Stimulated activated CD4-positive, alpha-beta T cell treated with anti-CD3 and anti-CD28 coated beads, Interleukin-15, amount 100 ng/mL, for 24 hours (primary cell): Measurements from ENCODE around the gene TMEM151A.
"Not testable (repeated sequence)": the region's sequence is repeated elsewhere in the genome, so short reads cannot be mapped to it uniquely, and the experiment has no call there.

ENCODE experiments used
- DNase-seq: peaks from one replicate; pipeline ENCODE4 v3.0.0-alpha.2; 2020

Gene TMEM151A

GRCh38 chr11:66267379-66268243, 24.1 kb upstream of the TMEM151A start:
- DNase-seq, result peak; percentile 89

DNA sequence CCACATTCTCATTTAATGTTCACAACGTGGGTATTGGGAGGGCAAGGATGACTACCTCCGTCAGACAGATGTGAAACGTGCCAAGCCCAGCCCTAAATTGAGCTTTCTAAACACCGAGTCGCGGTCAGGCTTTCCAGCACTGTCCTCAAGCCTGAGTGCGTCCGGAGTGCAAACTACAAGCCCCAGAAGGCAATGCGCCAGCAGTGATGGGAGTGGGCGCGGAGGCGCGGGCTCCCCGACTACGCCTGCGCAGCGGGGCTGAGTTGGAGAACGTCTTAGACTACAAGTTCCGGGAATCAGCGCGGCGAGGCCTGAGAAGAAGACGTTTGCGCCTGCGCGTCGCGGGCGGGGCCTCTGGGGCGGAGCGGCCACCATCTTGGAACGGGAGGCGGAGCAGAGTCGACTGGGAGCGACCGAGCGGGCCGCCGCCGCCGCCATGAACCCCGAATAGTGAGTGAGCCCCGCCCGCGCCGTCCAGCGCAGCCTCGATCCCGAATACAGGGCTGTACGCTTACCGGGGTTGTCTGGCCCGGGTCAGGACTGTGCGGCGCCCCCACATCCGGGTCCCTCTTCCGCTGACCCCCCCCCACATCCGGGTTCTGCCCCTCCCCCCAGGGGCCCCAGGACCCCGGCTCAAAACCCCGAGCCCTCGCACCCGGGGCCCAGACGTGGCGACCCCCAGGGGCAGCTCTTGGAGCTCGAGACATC, 23.3 kb upstream of the TMEM151A start, which contains the start of gene RAB1B:
RAB1B (plus strand) TSS at position 396 of the 708 bp plus-strand sequence; CDS start at position 437, 41 bp downstream.
- peak; percentile 100 for DNase-seq

GRCh38 chr11:66268952-66269905, 22.5 kb upstream of the TMEM151A start:
- peak; percentile 34 for DNase-seq

- no peak for DNase-seq
These were observed 19.9 kb upstream of the TMEM151A start for GRCh38 chr11:66271816-66272215.

DNA sequence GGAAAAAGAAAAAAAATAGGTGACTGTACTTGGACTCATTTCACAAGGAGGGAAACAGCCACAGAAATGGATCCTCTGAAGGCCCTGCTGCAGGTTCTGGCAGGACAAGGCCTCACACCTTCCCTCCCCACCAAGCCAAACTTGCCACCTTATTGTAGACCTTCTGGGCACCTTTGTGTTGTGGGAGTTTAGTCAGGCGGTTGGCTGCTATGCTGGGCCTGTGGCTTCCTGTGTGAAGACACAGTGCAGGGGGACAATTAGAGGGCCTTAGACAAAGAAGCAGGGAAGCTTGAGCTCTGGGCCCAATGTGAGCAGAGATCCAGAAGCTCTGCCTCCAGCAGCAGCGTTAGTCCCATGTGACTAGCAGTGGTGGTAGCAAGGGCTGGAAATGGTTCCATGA, 19.1 kb upstream of the TMEM151A start:
- DNase-seq, result no peak

GRCh38 chr11:66274219-66274618, 17.5 kb upstream of the TMEM151A start:
- DNase-seq, result no peak

- no peak for DNase-seq
These were observed 16.3 kb upstream of the TMEM151A start for GRCh38 chr11:66275396-66275795.

GRCh38 chr11:66275984-66276612, 15.6 kb upstream of the TMEM151A start:
- DNase-seq, result no peak

DNA sequence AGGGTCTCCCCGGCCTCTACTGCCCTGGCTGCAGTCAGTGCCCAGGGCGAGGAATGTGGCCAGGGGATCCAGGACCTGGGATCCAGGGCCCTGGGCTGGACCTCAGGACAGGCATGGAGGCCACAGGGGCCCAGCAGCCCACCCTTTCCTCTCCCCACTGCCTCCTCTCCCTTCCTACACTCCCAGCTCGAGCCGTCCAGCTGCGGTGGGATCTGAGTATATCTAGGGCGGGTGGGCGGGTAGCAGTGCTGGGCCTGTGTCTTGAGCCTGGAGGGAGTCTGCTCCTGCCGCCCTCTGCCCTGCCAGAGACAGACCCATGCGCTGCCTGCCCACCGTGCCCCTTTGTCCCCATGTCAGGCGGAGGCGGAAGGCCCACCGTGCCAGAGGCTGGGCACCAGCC, 15.1 kb upstream of the TMEM151A start:
- DNase-seq, result not testable (repeated sequence)

DNA sequence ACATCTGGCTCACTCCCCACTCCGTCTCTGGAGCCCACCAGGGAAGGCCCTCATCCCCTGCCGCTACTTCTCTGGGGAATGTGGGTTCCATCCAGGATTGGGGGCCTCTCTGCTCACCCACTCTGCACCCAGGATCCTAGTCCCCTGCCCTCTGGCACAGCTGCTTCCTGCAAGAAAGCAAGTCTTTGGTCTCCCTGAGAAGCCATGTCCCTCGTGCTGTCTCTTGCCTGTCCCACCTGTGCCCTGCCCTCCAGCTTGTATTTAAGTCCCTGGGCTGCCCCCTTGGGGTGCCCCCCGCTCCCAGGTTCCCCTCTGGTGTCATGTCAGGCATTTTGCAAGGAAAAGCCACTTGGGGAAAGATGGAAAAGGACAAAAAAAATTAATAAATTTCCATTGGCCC, 14.6 kb upstream of the TMEM151A start:
- DNase-seq, result not testable (repeated sequence)

DNA sequence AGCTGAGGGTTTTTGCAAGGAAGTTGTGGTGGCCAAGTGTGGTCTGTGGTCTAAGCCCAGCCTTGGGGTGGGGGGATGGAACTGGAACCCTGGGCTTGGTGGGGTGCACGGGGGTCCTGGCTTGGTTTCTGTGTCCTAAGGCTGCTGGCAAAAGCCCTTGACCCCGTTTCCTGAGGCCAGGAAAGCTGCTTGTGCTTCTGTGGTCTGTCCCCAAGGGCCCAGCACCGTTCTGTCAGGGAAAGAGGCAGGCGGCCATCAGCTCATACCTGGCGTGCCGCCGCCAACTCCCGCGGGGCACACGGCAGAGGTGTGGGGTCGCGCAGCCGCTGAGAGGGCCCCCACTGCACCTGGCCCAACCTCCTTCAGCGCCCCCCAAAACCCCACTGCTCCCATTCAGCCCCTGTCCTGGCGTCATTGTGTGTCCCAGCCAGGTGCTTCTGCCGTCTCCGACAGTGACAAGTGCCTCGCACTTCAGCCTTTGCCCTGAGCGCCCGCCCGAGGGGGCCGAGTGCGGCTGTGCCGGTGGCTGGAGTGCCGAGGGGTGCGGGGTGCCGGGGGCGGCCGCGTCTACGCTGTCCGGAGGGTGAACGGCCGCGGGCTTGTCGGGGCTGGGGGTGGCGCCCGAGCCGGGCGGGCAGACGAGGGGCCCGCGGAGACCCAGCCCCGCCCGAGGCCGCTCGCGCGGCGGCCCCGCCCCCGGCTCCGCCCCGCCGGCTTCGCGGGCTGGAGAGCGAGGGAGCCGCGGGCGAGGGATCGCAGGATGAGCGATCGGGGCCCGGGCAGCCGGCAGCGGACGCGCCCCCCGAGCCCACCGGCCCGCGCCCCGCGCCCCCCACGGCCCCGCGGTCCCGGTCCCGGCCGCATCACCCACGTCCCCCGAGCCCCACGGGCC, 14.0 kb upstream of the TMEM151A start, which contains the start of gene CNIH2:
CNIH2 (plus strand) TSS at position 705 of the 892 bp plus-strand sequence. CDS start 282 bp downstream, outside the sequence.
- DNase-seq, result peak; percentile 64

DNA sequence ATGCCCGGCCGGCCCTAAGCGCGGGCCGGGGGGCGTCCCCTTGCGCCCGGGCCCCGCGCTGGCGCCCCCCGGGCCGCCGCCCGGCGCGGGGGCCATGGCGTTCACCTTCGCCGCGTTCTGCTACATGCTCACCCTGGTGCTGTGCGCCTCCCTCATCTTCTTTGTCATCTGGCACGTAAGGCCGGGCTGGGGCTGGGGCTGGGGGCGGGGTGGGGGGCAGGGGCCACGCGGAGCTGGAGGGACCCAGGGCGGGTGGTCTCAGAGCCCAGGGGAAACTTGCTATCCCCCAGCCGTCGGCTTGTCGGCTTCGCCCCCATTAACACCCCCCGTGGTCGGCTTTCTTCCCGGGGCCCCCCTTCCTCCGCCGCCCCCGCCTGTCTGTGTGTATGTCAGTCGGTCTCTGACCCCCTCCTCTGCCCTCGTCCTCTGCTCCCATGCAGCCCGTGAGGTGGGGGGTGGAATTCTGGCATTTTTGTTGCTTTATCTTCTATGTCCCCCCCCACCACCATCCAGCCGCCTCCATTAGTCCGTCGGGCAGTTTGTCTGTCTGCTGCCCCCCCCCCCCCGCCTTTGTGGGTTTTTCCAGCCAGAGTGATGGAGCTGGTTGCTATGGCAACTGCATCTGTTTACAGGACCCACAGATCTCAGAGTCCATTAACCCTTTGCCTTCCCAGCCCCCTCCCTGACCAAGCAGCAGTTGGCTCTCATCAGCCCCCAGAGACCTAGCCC, 13.2 kb upstream of the TMEM151A start:
- no peak for DNase-seq

GRCh38 chr11:66279092-66279734, 12.5 kb upstream of the TMEM151A start:
- DNase-seq, result no peak

- DNase-seq, result no peak
These were observed 11.3 kb upstream of the TMEM151A start for GRCh38 chr11:66280428-66280827.

DNA sequence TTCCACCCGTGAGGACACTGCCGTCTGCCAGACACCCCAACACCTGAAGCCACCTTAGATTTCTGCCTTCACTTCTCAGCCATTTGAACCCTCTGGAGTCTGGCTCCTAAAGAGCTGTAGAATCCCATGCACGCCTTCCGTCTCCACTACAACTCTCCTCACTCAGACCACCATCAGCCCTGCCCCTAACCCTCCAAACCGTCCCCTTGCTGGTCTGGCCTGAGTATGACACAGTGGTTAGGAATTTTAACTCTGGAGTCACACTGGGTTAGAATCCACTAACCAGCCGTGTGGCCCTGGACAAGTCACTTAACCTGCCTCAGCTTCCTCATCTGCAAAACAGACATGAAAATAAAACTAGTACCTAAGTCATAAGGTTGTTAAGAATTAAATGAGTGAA, 10.7 kb upstream of the TMEM151A start:
- no peak for DNase-seq

GRCh38 chr11:66281776-66282467, 9.8 kb upstream of the TMEM151A start:
- DNase-seq, result no peak

DNA sequence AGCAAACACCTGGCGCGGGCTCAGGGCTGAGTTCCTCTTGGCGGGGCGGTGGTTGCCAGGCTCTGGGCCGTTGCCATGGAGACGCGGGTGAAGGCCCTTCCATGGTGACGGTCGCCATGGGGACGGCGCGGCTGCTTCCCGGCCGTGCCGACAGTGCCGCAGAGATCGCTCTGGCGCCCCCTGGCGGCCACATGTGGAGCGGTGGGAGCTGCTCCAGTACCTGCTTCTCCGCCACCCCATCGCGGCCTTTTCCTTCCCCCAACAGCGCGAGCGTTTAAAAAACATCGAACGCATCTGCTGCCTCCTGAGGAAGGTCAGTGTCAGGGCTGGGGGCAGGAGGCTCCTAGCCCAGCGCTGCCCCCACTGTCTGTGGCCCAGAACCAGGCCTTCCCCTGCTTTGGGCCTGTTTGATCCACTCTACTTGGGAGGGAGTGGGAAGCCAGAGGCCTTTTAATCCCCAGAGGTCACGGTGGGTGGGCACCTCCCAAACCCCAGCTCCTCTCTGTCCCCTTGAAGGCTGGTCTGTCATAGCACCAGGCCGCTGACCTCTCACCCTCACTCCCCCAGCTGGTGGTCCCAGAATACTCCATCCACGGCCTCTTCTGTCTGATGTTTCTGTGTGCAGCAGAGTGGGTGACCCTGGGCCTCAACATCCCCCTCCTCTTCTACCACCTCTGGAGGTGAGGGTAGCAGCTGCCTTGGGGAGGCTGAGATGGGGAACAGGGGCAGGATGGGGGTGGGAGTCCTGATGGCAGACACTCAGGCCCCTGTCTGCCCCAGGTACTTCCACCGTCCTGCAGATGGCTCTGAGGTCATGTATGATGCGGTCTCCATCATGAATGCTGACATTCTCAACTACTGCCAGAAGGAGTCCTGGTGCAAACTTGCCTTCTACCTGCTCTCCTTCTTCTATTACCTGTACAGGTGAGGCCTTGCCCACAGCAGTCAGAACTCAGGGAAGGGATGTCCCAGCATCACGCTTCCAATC, 8.9 kb upstream of the TMEM151A start:
- DNase-seq, result peak; percentile 99
